K562 treated with DMSO at 1 percent for 12 hours (cell line): Measurements from ENCODE around the gene TRIM64C. TPM values are rescaled to one million over a fixed set of nuclear protein-coding genes. Genes with fewer than 3 reads are reported as not detected.

Experiments used
- total RNA-seq: library from RNA; unstranded; fragments of 300-600 nt; gene quantifications from 2 replicates; pipeline ENCODE4 v1.2.3, GENCODE V29; 2022; ENCODE audit not compliant: insufficient read depth

The TRIM64C gene, protein sequence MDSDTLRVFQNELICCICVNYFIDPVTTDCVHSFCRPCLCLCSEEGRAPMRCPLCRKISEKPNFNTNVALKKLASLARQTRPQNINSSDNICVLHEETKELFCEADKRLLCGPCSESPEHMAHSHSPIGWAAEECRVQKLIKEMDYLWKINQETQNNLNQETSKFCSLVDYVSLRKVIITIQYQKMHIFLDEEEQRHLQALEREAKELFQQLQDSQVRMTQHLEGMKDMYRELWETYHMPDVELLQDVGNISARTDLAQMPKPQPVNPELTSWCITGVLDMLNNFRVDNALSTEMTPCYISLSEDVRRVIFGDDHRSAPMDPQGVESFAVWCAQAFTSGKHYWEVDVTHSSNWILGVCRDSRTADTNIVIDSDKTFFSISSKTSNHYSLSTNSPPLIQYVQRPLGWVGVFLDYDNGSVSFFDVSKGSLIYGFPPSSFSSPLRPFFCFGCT
- not detected in 2 replicates for total RNA-seq

DNA sequence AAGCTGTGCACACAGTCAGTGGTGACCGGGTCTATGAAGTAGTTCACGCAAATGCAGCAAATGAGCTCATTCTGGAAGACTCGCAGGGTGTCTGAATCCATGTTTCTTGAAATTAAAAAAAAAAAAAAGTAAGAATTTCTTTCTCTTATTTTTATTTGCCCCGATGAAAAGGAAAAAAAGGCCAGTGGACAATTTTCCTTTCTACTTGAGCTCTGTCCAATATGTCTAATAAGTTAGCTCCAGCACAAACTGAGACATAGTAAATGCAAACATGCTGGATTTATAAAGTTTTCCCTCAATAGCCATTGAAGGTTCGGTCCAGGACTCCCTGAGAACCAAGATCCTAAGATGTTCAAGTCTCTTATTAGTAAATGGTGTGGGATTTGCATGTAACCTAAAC, at the start of gene TRIM64C:
Gene TRIM64C, minus strand, starts transcription at position 101 of the 400 bp plus-strand sequence. Its CDS starts 0 bp downstream, at position 101.

DNA sequence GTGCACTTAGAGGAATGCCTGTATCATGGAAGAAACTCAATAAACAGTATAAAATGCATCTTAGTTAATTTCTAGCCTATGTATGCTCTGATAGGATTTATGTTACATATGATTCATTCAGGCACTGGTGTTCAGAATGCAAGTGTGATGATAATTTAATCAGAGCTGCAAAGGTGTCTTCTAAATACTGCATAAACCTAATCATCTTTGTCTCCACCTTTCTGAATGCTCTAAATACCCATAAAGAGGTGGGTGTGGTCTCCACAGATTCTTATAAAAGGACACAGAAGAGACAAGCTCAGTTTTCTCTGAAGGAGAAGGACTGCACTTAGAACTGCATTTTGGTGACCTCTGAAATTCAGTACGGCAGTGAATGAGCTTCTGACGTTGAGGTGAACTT, 30.4 kb downstream of the TRIM64C start, which contains the start of gene TRIM49B:
Gene TRIM49B, plus strand, starts transcription at position 301 of the 400 bp plus-strand sequence. CDS start 2,777 bp downstream, outside the sequence.

Other genes starting within 250 kb of the TRIM64C start
- not detected in 2 replicates for gene TRIM51G, start 75.2 kb downstream of the TRIM64C start, total RNA-seq
- gene TRIM49B, start 30.3 kb downstream of the TRIM64C start, total RNA-seq: not detected in 2 replicates
- not detected in 2 replicates for gene FOLH1, start 149.5 kb upstream of the TRIM64C start, total RNA-seq